WERI-Rb-1 (cell line): Measurements from ENCODE around the gene B3GALT5.

ENCODE experiments used
- DNase-seq: peaks from one replicate; pipeline ENCODE4 v3.0.0-alpha.2; 2020
- H3K27ac ChIP-seq: fragments of 250-450 bp; sonication (Bioruptor Pico); 2 replicates; pipeline ENCODE4 v1.5.1; 2020; ENCODE audit warnings: mild to moderate bottlenecking, moderate library complexity
- H3K27me3 ChIP-seq: fragments of 250-450 bp; sonication (Bioruptor Pico); 2 replicates; pipeline ENCODE4 v1.5.1; 2021; ENCODE audit warnings: mild to moderate bottlenecking, low read depth, moderate library complexity; ENCODE audit not compliant: insufficient read depth, severe bottlenecking
- H3K36me3 ChIP-seq: fragments of 250-450 bp; sonication (Bioruptor Pico); 2 replicates; pipeline ENCODE4 v1.5.1; 2020; ENCODE audit warnings: mild to moderate bottlenecking, moderate library complexity
- H3K4me3 ChIP-seq: 2 replicates; pipeline ENCODE4 v1.5.1; 2011; ENCODE audit warnings: low read depth, mild to moderate bottlenecking, control low read depth, low read length
- H3K9me3 ChIP-seq: fragments of 250-450 bp; sonication (Bioruptor Pico); 2 replicates; pipeline ENCODE4 v1.5.1; 2021; ENCODE audit warnings: mild to moderate bottlenecking, moderate library complexity; ENCODE audit not compliant: severe bottlenecking
- TF ChIP-seq, protein P1 (sequence below): IDR thresholded peaks from 2 replicates; pipeline ENCODE4 v1.5.1; 2011; ENCODE audit warnings: low read depth, mild to moderate bottlenecking, control low read depth, inconsistent platforms, low read length

B3GALT5 gene

DNA sequence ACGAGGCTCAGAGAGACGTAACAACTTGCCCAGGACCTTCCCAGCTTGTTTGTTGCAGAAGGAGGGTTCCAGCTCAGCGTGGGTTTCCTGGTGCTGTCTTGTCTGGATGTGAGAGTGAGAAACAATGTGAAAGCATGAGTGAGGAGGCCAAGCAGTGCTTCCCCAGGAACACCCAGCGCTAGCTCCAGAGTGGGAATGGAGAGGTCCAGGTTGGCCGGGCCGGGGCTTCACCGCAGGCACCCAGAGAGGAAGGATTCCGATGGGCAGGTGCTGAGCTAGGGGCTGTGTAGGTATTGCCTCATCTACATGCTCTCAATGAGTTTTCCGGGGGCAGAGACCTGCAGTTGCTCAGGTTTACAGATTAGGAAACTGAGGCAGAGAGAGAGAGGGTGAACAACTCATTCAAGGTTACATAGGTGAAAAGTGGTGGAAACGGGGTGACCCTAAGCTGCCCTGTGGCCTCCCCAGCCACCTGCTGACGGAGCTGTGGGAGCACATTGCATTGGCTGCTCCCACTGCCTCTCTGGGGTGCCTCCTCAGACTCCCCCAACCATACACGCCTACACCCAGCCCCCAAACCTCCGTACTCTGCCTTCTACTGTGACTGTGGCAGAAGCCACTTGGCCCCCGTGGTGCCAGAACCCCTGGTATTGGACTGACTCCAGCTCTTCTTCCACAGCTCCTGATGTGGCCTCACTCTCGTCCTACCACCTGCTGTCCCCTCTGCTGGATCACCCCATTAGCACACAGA is 51.2 kb downstream of the B3GALT5 start:
- Histone ChIP-seq H3K36me3 (no peaks in the 10 kb centered on the region), H3K4me3 (no peak overlapping the region), H3K27ac (no peak overlapping the region), H3K9me3 (no peaks in the 10 kb centered on the region), H3K27me3 (no peaks in the 10 kb centered on the region)
- DNase-seq: no peak
- TF ChIP-seq, protein P1, sequence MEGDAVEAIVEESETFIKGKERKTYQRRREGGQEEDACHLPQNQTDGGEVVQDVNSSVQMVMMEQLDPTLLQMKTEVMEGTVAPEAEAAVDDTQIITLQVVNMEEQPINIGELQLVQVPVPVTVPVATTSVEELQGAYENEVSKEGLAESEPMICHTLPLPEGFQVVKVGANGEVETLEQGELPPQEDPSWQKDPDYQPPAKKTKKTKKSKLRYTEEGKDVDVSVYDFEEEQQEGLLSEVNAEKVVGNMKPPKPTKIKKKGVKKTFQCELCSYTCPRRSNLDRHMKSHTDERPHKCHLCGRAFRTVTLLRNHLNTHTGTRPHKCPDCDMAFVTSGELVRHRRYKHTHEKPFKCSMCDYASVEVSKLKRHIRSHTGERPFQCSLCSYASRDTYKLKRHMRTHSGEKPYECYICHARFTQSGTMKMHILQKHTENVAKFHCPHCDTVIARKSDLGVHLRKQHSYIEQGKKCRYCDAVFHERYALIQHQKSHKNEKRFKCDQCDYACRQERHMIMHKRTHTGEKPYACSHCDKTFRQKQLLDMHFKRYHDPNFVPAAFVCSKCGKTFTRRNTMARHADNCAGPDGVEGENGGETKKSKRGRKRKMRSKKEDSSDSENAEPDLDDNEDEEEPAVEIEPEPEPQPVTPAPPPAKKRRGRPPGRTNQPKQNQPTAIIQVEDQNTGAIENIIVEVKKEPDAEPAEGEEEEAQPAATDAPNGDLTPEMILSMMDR: no peak

DNA sequence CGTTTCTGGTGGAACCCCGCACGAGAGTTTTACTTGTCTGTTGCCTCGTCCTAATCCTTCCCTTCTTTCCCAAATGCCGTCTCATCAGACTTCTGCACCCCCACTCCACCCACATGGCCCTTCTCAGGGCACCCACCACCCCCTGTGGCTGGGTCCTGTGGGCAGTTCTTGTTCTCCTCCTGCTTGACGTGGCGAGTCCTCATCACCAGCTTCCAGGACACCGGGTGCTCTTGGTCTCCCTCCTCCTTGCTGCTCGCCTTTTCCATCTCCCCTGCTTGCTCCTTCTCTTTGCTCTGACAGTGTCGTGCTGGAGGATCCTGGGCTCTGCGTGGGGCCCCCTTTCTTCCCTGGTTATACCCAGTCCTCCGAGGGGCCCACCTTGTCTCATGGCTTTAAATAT is 51.8 kb downstream of the B3GALT5 start:
- TF ChIP-seq, protein P1: no peak
- no peaks in the 10 kb centered on the region for H3K36me3 ChIP-seq
- H3K27me3 ChIP-seq: no peaks in the 10 kb centered on the region
- H3K27ac ChIP-seq: no peak overlapping the region
- H3K4me3 ChIP-seq: no peak overlapping the region
- no peaks in the 10 kb centered on the region for H3K9me3 ChIP-seq
- DNase-seq: no peak

DNA sequence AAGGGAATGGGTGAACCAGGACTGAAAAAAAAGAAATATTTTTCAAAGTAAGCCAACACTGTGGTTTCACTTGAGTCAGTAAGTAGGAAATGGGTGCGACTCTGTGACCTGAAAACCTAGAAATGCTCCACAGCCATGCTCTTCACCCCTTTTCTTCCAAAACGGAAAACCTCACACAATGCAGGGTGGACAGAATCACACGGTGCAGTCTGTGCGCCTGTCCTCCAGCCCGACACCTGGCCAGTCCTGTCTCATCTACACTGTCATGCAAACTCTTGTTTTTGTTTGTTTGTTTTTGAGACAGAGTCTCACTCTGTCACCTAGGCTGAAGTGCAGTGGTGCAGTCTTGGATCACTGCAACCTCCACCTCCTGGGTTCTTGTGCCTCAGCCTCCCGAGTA is 53.3 kb downstream of the B3GALT5 start:
- Histone ChIP-seq H3K4me3 (no peak overlapping the region), H3K27me3 (no peaks in the 10 kb centered on the region), H3K9me3 (no peaks in the 10 kb centered on the region), H3K27ac (no peak overlapping the region), H3K36me3 (no peaks in the 10 kb centered on the region)
- DNase-seq: no peak
- TF ChIP-seq, protein P1: no peak

DNA sequence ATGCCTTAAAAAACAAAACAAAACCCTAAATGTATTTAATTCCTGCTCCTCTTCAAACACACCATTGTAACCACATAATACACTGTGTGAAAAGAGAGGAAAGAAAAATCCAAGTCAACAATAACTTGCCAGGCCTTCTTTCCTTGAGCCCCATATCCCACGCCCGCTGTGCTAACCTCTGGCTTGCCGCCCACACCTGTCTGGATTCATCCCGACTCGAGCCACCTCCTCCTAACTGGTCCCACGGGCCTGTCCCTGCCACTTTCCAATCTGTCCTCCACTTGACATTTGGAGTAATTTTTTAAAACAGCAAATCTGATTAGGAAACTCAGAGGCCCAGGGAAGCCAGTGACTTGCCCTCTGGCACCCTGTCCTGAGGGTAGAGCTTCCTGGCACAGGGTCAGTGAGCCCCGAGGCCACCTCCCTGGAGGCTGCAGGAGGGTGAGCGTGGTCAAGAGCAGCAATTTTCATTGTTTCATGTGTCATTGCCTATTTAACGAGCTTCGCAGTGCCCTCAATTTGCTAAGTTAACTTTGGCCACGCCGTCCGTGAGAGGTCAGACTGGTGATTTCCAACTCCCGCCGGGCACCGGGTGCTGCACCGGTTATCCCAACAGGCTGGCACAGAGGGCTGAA is 54.1 kb downstream of the B3GALT5 start:
- Histone ChIP-seq H3K36me3 (no peaks in the 10 kb centered on the region), H3K9me3 (no peaks in the 10 kb centered on the region), H3K4me3 (no peak overlapping the region), H3K27me3 (no peaks in the 10 kb centered on the region), H3K27ac (no peak overlapping the region)
- TF ChIP-seq, protein P1: no peak
- DNase-seq: no peak

DNA sequence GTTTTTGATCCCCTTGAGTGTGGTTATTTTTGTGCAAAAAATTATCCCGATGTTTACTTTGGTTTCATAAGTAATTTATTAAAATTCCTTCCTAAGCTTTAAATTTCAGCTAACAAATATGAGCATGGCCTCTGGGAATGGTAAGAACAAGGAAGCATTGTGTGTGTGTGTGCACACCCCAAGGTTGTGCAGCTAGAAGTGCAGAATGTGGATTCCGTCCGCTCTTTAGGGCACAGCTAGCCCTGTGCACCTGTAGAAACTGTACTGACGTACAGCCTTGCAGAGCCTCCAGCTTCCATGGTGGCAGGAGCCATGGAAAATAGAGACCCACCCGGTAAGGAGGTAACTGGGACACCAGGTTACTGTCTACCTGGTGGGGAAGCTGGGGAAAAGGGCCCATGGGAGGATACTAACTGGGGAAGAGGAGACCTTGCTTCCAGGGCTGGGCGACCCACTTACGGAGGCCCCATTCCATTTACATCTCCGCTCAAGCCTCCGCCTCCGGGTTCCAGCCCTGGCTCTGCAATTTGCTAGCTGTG is 54.7 kb downstream of the B3GALT5 start:
- H3K36me3 ChIP-seq: no peaks in the 10 kb centered on the region
- H3K4me3 ChIP-seq: no peak overlapping the region
- no peak overlapping the region for H3K27ac ChIP-seq
- no peaks in the 10 kb centered on the region for H3K9me3 ChIP-seq
- TF ChIP-seq, protein P1: no peak
- no peak for DNase-seq
- H3K27me3 ChIP-seq: no peaks in the 10 kb centered on the region
